ACHN (cell line): ENCODE data around the gene CST7.
"Not testable (repeated sequence)": the region's sequence is repeated elsewhere in the genome, so short reads cannot be mapped to it uniquely, and the experiment has no call there.

Experiments used
- DNase-seq: peaks from one replicate; pipeline ENCODE4 v3.0.0-alpha.2; 2015
- in situ Hi-C: cut with HindIII; loops from 2 replicates; pipeline ENCODE4 v1.10.0; 2017; ENCODE audit warnings: low sequenced_read_pairs, low pct_ligation_motif_present, low pct_unique_long_range_greater_than_20kb

CST7 gene

GRCh38 chr20:24919665-24920064, 29.4 kb upstream of the CST7 start:
- in situ Hi-C loops: not testable (repeated sequence)

GRCh38 chr20:24920706-24921105, 28.4 kb upstream of the CST7 start:
- in situ Hi-C loops, DNase-seq: not testable (repeated sequence)

More at GRCh38 chr20:24919665-24920064, 29.4 kb upstream of the CST7 start:
- not testable (repeated sequence) for DNase-seq

GRCh38 chr20:24929259-24929658, 19.8 kb upstream of the CST7 start:
- DNase-seq, in situ Hi-C loops: not testable (repeated sequence)

GRCh38 chr20:24929867-24930723, 19.0 kb upstream of the CST7 start:
- in situ Hi-C loops, DNase-seq: not testable (repeated sequence)

- DNase-seq, in situ Hi-C loops: not testable (repeated sequence)
Observed at GRCh38 chr20:24930724-24931688, 18.1 kb upstream of the CST7 start.

GRCh38 chr20:24931893-24932292, 17.2 kb upstream of the CST7 start:
- DNase-seq, in situ Hi-C loops: not testable (repeated sequence)

- no peak for DNase-seq
- in situ Hi-C loops: no loop called here
Observed at GRCh38 chr20:24933266-24933908, 15.7 kb upstream of the CST7 start.

GRCh38 chr20:24934101-24934661, 14.9 kb upstream of the CST7 start:
- in situ Hi-C loops: no loop called here
- DNase-seq: no peak

- in situ Hi-C loops: no loop called here
Observed at GRCh38 chr20:24934716-24935115, 14.4 kb upstream of the CST7 start.

GRCh38 chr20:24935140-24935539, 13.9 kb upstream of the CST7 start:
- in situ Hi-C loops: no loop called here
- DNase-seq: no peak

More at GRCh38 chr20:24934716-24935115, 14.4 kb upstream of the CST7 start:
- no peak for DNase-seq

- no peak for DNase-seq
- in situ Hi-C loops: no loop called here
Observed at GRCh38 chr20:24935766-24936525, 13.1 kb upstream of the CST7 start.

- in situ Hi-C loops: no loop called here
- no peak for DNase-seq
Observed at GRCh38 chr20:24936526-24937407, 12.3 kb upstream of the CST7 start.

- in situ Hi-C loops: no loop called here
- DNase-seq: no peak
Observed at GRCh38 chr20:24937579-24937978, 11.5 kb upstream of the CST7 start.

GRCh38 chr20:24938498-24938897, 10.6 kb upstream of the CST7 start:
- in situ Hi-C loops: no loop called here
- DNase-seq: no peak

- DNase-seq: no peak
Observed at GRCh38 chr20:24939036-24939435, 10.0 kb upstream of the CST7 start.

GRCh38 chr20:24942679-24943078, 6.4 kb upstream of the CST7 start:
- no peak for DNase-seq
- in situ Hi-C loops: no loop called here

More at GRCh38 chr20:24939036-24939435, 10.0 kb upstream of the CST7 start:
- in situ Hi-C loops: no loop called here

GRCh38 chr20:24943196-24943595, 5.9 kb upstream of the CST7 start:
- in situ Hi-C loops: no loop called here
- DNase-seq: no peak
